ENCODE results near the gene SDC1. TPM values are rescaled to one million over a fixed set of nuclear protein-coding genes. Genes with fewer than 3 reads are reported as not detected.

The SDC1 gene
- total RNA-seq, 1 experiment from 2014 or later: 22.3 TPM

GRCh38 chr2:20178666-20179465 lies 46.1 kb downstream of the SDC1 start:
- H3K56ac ChIP-seq (ENCODE audit: insufficient read length, low read depth, low read length): no peak overlapping the region
- no CpG with 5 or more reads among the region's 10 CpGs for WGBS (ENCODE audit: extremely low coverage, insufficient read length, low lambda C conversion rate)

More at GRCh38 chr2:20178666-20179465, 46.1 kb downstream of the SDC1 start:
- Histone ChIP-seq H3K18ac (ENCODE audit: insufficient read length, low read depth, low read length) (no peak overlapping the region), H3K4ac (ENCODE audit: low read depth, low read length) (no peak overlapping the region), H3K79me2 (ENCODE audit: insufficient read depth, low read length) (no peaks in the 10 kb centered on the region), H3K4me2 (ENCODE audit: insufficient read depth, insufficient read length, low read length) (no peak overlapping the region), H3K23me2 (ENCODE audit: insufficient read length, low read depth, low read length, poor library complexity, severe bottlenecking) (no peaks in the 10 kb centered on the region), H3K27me3 (ENCODE audit: insufficient read depth, low read length) (no peaks in the 10 kb centered on the region), H3T11ph (ENCODE audit: low read length) (no peak overlapping the region), H3K9ac (ENCODE audit: extremely low read depth, insufficient read length, low read length) (no peak overlapping the region), H4K8ac (replicated peaks; ENCODE audit: insufficient read length, low read depth, low read length) (no peak overlapping the region), H2AFZ (ENCODE audit: low read length) (no peak overlapping the region), H4K20me1 (ENCODE audit: control insufficient read depth, insufficient read depth, insufficient read length) (no peaks in the 10 kb centered on the region), H4K91ac (ENCODE audit: insufficient read length, low read depth, low read length) (no peak overlapping the region), H2BK20ac (ENCODE audit: low read depth, low read length, poor library complexity, severe bottlenecking) (no peak overlapping the region), H3K4me1 (ENCODE audit: insufficient read depth, low read length) (no peaks in the 10 kb centered on the region), H2BK120ac (ENCODE audit: low read depth, low read length, poor library complexity, severe bottlenecking) (no peak overlapping the region), H3K79me1 (ENCODE audit: insufficient read depth, low read depth, low read length, poor library complexity, severe bottlenecking) (no peaks in the 10 kb centered on the region), H2AK5ac (ENCODE audit: insufficient read length, low read length) (no peak overlapping the region), H3K27ac (ENCODE audit: insufficient read length, low read depth, low read length) (no peak overlapping the region), H3K14ac (ENCODE audit: insufficient read depth, low read length) (no peak overlapping the region; the same call in 1 of the 2 replicates), H2BK5ac (ENCODE audit: insufficient read length, low read length) (no peak overlapping the region), H3K9me3 (ENCODE audit: control insufficient read depth, low read depth, low read length) (no peaks in the 10 kb centered on the region), H2BK15ac (ENCODE audit: low read depth, low read length) (no peak overlapping the region), H4K5ac (ENCODE audit: insufficient read length, low read depth, low read length) (no peak overlapping the region), H2BK12ac (ENCODE audit: insufficient read length, low read depth, low read length) (no peak overlapping the region), H3K23ac (ENCODE audit: insufficient read length, low read depth, low read length) (no peak overlapping the region)
- Mint-ChIP-seq H3K4me1 (no peaks in the 10 kb centered on the region), H3K27ac (no peak overlapping the region; a peak in 2 of 7 replicates), H3K9me3 (no peaks in the 10 kb centered on the region), H3K4me3 (no peak overlapping the region), H3K36me3 (ENCODE audit: insufficient read depth in 1 of 3, low read depth in 3 of 3) (no peaks in the 10 kb centered on the region), H3K27me3 (ENCODE audit: low read depth) (peaks cover 5% of the 10 kb centered on the region)
- no peak for TF ChIP-seq CTCF (conservative IDR thresholded peaks at IDR 0.05)
- DNase-seq: no peak
